Liver (tissue), 9 donors: ENCODE data around the gene COP1. TPM values are rescaled to one million over a fixed set of nuclear protein-coding genes. Genes with fewer than 3 reads are reported as not detected.

Source experiments
- DNase-seq: peaks from one replicate; pipeline ENCODE4 v3.0.0-alpha.2; 2017; ENCODE audit warnings: low spot score
- H3K27ac ChIP-seq, 2 donors: one replicate each; pipeline ENCODE4 v1.7.0; 2013; ENCODE audit warnings: inconsistent platforms in 2 of 2, low read length in 2 of 2, control low read depth in 1 of 2, low read depth in 1 of 2, mild to moderate bottlenecking in 1 of 2
- H3K27me3 ChIP-seq, 4 donors: one replicate each; pipeline versions ENCODE4 v1.6.1 to v1.7.0; 2013; ENCODE audit warnings: low read length in 3 of 4, inconsistent platforms in 1 of 4, mild to moderate bottlenecking in 1 of 4, moderate library complexity in 1 of 4; ENCODE audit not compliant: control insufficient read depth in 4 of 4, insufficient read depth in 4 of 4
- H3K36me3 ChIP-seq, 4 donors: one replicate each; pipeline versions ENCODE4 v1.6.1 to v1.7.0; 2013; ENCODE audit warnings: low read length in 3 of 4, mild to moderate bottlenecking in 3 of 4, low read depth in 1 of 4, moderate library complexity in 1 of 4; ENCODE audit not compliant: control insufficient read depth in 4 of 4, insufficient read depth in 3 of 4
- H3K4me1 ChIP-seq, 4 donors: one replicate each; pipeline versions ENCODE4 v1.6.1 to v1.7.0; 2013; ENCODE audit warnings: low read length in 3 of 4, mild to moderate bottlenecking in 3 of 4, moderate library complexity in 1 of 4; ENCODE audit not compliant: control insufficient read depth in 4 of 4, insufficient read depth in 4 of 4
- H3K4me3 ChIP-seq, 3 donors: one replicate each; pipeline versions ENCODE4 v1.6.1 to v1.7.0; 2013; ENCODE audit warnings: low read length in 3 of 3, control low read depth in 1 of 3, low read depth in 1 of 3, mild to moderate bottlenecking in 1 of 3
- H3K9ac ChIP-seq, 2 donors: one replicate each; pipeline ENCODE4 v1.7.0; 2013; ENCODE audit warnings: low read length in 2 of 2, mild to moderate bottlenecking in 2 of 2, moderate library complexity in 2 of 2, control low read depth in 1 of 2, low read depth in 1 of 2
- H3K9me3 ChIP-seq, 4 donors: one replicate each; pipeline versions ENCODE4 v1.6.1 to v1.7.0; 2013; ENCODE audit warnings: low read length in 3 of 4; ENCODE audit not compliant: control insufficient read depth in 4 of 4
- ATF3 ChIP-seq: IDR thresholded peaks from 2 replicates; pipeline ENCODE4 v1.6.1; 2016; ENCODE audit warnings: antibody characterized with exemption
- CTCF ChIP-seq: fragments of 150-350 bp; IDR thresholded peaks from 2 replicates; pipeline ENCODE4 v1.5.1; 2017; ENCODE audit warnings: improper control_type of control experiment, low read depth, low read length; ENCODE audit not compliant: missing input control
- EGR1 ChIP-seq, 2 donors: IDR thresholded peaks; 2 replicates each; pipeline ENCODE4 v1.6.1; 2016 to 2018; ENCODE audit warnings: antibody characterized with exemption in 2 of 2, low read depth in 2 of 2
- FOXA1 ChIP-seq: IDR thresholded peaks from 2 replicates; pipeline ENCODE4 v1.6.1; 2016; ENCODE audit warnings: antibody characterized with exemption
- FOXA2 ChIP-seq: IDR thresholded peaks from 2 replicates; pipeline ENCODE4 v1.6.1; 2016; ENCODE audit warnings: antibody characterized with exemption
- GABPA ChIP-seq, 2 donors: IDR thresholded peaks in 1 of 2; conservative IDR thresholded peaks in 1 of 2; 2 replicates each; pipeline ENCODE4 v1.6.1; 2016; ENCODE audit warnings: antibody characterized with exemption in 2 of 2, mild to moderate bottlenecking in 1 of 2, moderate library complexity in 1 of 2
- HNF4A ChIP-seq, 2 donors: conservative IDR thresholded peaks; 2 replicates each; pipeline ENCODE4 v1.6.1; 2016; ENCODE audit warnings: antibody characterized with exemption in 2 of 2, mild to moderate bottlenecking in 2 of 2
- HNF4G ChIP-seq: IDR thresholded peaks from 2 replicates; pipeline ENCODE4 v1.6.1; 2016; ENCODE audit warnings: antibody characterized with exemption
- JUND ChIP-seq, 2 donors: IDR thresholded peaks; 2 replicates each; pipeline ENCODE4 v1.6.1; 2016; ENCODE audit warnings: antibody characterized with exemption in 2 of 2
- MAX ChIP-seq: IDR thresholded peaks from 2 replicates; pipeline ENCODE4 v1.6.1; 2016; ENCODE audit warnings: antibody characterized with exemption
- NR2F2 ChIP-seq: IDR thresholded peaks from 2 replicates; pipeline ENCODE4 v1.6.1; 2016; ENCODE audit warnings: antibody characterized with exemption
- RAD21 ChIP-seq, 2 donors: IDR thresholded peaks; 2 replicates each; pipeline ENCODE4 v1.6.1; 2016; ENCODE audit warnings: antibody characterized with exemption in 2 of 2, mild to moderate bottlenecking in 2 of 2
- REST ChIP-seq: IDR thresholded peaks from 2 replicates; pipeline ENCODE4 v1.6.1; 2016; ENCODE audit warnings: antibody characterized with exemption, mild to moderate bottlenecking
- RXRA ChIP-seq, 2 donors: IDR thresholded peaks; 2 replicates each; pipeline ENCODE4 v1.6.1; 2017 to 2018; ENCODE audit warnings: antibody characterized with exemption in 2 of 2, mild to moderate bottlenecking in 1 of 2
- SP1 ChIP-seq: IDR thresholded peaks from 2 replicates; pipeline ENCODE4 v1.6.1; 2018; ENCODE audit warnings: antibody characterized with exemption, mild to moderate bottlenecking
- TAF1 ChIP-seq: conservative IDR thresholded peaks from 2 replicates; pipeline ENCODE4 v1.6.1; 2016; ENCODE audit warnings: antibody characterized with exemption, mild to moderate bottlenecking
- YY1 ChIP-seq: IDR thresholded peaks from 2 replicates; pipeline ENCODE4 v1.6.1; 2016; ENCODE audit warnings: antibody characterized with exemption, mild to moderate bottlenecking
- ZBTB33 ChIP-seq: IDR thresholded peaks from 2 replicates; pipeline ENCODE4 v1.6.1; 2016; ENCODE audit warnings: antibody characterized with exemption
- WGBS: extraction: QIAGEN DNeasy Blood & Tissue Kit; methylation state at CpG from one replicate; pipeline ENCODE4 v1.1.7; 2013; 5-methylcytosine and 5-hydroxymethylcytosine counted together
- polyA plus RNA-seq, 2 donors: library from polyadenylated mRNA; stranded (reverse) in 1 of 2; unstranded in 1 of 2; fragments of 200-250 nt in 1 of 2; fragments of >200 nt in 1 of 2; fragmentation: Nextera tagmentation in 1 of 2; extraction: Ambion mirVana in 1 of 2; gene quantifications; one replicate each; pipeline versions ENCODE4 v1.2.1 to v1.2.3, GENCODE V29; 2013 to 2015
- total RNA-seq, 2 donors: library from RNA; depleted of rRNA; stranded (reverse); fragments of >200 nt; gene quantifications; one replicate each; pipeline ENCODE4 v1.2.3, GENCODE V29; 2014
- donor health status: healthy.
- donor health status: healthy.
- donor health status: healthy.
- donor health status: healthy.
- donor health status: healthy.

The COP1 gene
- total and polyA plus RNA-seq, 4 donors, result 14.7 to 35.7 (median 22.5) TPM

- peaks cover 0 to 2% (median 0%) of the 10 kb centered on the region in 4 donors for H3K36me3 ChIP-seq
- no peaks in the 10 kb centered on the region for H3K27me3 ChIP-seq
- no peak overlapping the region for H3K27ac ChIP-seq
- H3K4me1 ChIP-seq, result no peaks in the 10 kb centered on the region
- DNase-seq, result no peak
- H3K4me3 ChIP-seq, result no peak overlapping the region
- 98% methylated on average over 5 of the region's 5 CpGs for WGBS
- no peak overlapping the region for H3K9ac ChIP-seq
- TF ChIP-seq JUND (IDR thresholded peaks at IDR 0.05) (no peak), RXRA (IDR thresholded peaks at IDR 0.05) (no peak), HNF4A (conservative IDR thresholded peaks at IDR 0.05) (no peak), EGR1 (IDR thresholded peaks at IDR 0.05; ENCODE audit: low read depth in 2 of 2) (no peak)
- H3K9me3 ChIP-seq, result no peaks in the 10 kb centered on the region
These were observed 138.2 kb downstream of the COP1 start for GRCh38 chr1:176068901-176069300.

GRCh38 chr1:176068256-176068655 is 138.8 kb downstream of the COP1 start:
- no peaks in the 10 kb centered on the region for H3K9me3 ChIP-seq
- no peak overlapping the region for H3K9ac ChIP-seq
- no peaks in the 10 kb centered on the region for H3K27me3 ChIP-seq
- peaks cover 0 to 2% (median 0%) of the 10 kb centered on the region in 4 donors for H3K36me3 ChIP-seq
- no peak overlapping the region for H3K4me3 ChIP-seq
- no peak for DNase-seq
- TF ChIP-seq HNF4G, result no peak
- TF ChIP-seq RAD21 (IDR thresholded peaks at IDR 0.05), result no peak
- no peak for TF ChIP-seq MAX
- TF ChIP-seq CTCF, result no peak
- TF ChIP-seq ZBTB33, result no peak
- no peak for TF ChIP-seq FOXA2
- no peak for TF ChIP-seq ATF3
- TF ChIP-seq FOXA1, result no peak
- TF ChIP-seq SP1, result no peak
- TF ChIP-seq EGR1 (IDR thresholded peaks at IDR 0.05; ENCODE audit: low read depth in 2 of 2), result no peak
- TF ChIP-seq YY1, result no peak
- no peak for TF ChIP-seq NR2F2
- no peak for TF ChIP-seq GABPA (IDR thresholded peaks at IDR 0.05 in 1 of 2, conservative IDR thresholded peaks at IDR 0.05 in 1 of 2)
- TF ChIP-seq TAF1, result no peak
- no peak for TF ChIP-seq REST
- TF ChIP-seq JUND (IDR thresholded peaks at IDR 0.05), result no peak
- no peak for TF ChIP-seq RXRA (IDR thresholded peaks at IDR 0.05)
- TF ChIP-seq HNF4A (conservative IDR thresholded peaks at IDR 0.05), result no peak
- no peaks in the 10 kb centered on the region for H3K4me1 ChIP-seq
- 93% methylated on average over 2 of the region's 2 CpGs for WGBS
- H3K27ac ChIP-seq, result no peak overlapping the region
